Smooth muscle cell (in vitro differentiated cells): ENCODE results near the gene MYZAP. TPM values are rescaled to one million over a fixed set of nuclear protein-coding genes. Genes with fewer than 3 reads are reported as not detected.

Experiments
- DNase-seq: peaks from one replicate; lab custom pipeline; 2025; ENCODE audit not compliant: unreplicated experiment; lab: John Stamatoyannopoulos, UW
- H2AFZ ChIP-seq: fragments of 200-600 bp; sonication (generic); 2 replicates; pipeline ENCODE4 v1.6.0; 2016; ENCODE audit warnings: antibody characterized with exemption, low read depth, mild to moderate bottlenecking
- H3F3A ChIP-seq: fragments of 200-600 bp; sonication (generic); 2 replicates; pipeline ENCODE4 v1.6.0; 2017; ENCODE audit warnings: antibody characterized with exemption, low read depth
- H3K27ac ChIP-seq: fragments of 200-600 bp; sonication (generic); 2 replicates; pipeline ENCODE4 v1.5.1; 2016; ENCODE audit warnings: low read depth, mild to moderate bottlenecking
- H3K27me3 ChIP-seq: fragments of 200-600 bp; sonication (generic); 2 replicates; pipeline ENCODE4 v1.6.1; 2016; ENCODE audit warnings: low read depth, mild to moderate bottlenecking
- H3K36me3 ChIP-seq: fragments of 200-600 bp; sonication (generic); 2 replicates; pipeline ENCODE4 v1.5.1; 2016; ENCODE audit warnings: low read depth
- H3K4me1 ChIP-seq: fragments of 200-600 bp; sonication (generic); 2 replicates; pipeline ENCODE4 v1.5.1; 2016; ENCODE audit warnings: low read depth
- H3K4me2 ChIP-seq: fragments of 200-600 bp; sonication (generic); 2 replicates; pipeline ENCODE4 v1.6.0; 2016; ENCODE audit warnings: mild to moderate bottlenecking
- H3K4me3 ChIP-seq: fragments of 200-600 bp; sonication (generic); 2 replicates; pipeline ENCODE4 v1.5.1; 2016; ENCODE audit warnings: mild to moderate bottlenecking
- H3K79me2 ChIP-seq: fragments of 200-600 bp; sonication (generic); 2 replicates; pipeline ENCODE4 v1.6.0; 2016; ENCODE audit warnings: low read depth, mild to moderate bottlenecking
- H3K9ac ChIP-seq: fragments of 200-600 bp; sonication (generic); 2 replicates; pipeline ENCODE4 v1.6.0; 2016; ENCODE audit warnings: low read depth
- H3K9me3 ChIP-seq: fragments of 200-600 bp; sonication (generic); replicated peaks from 2 replicates; pipeline ENCODE4 v1.5.1; 2016; ENCODE audit warnings: low read depth
- H4K20me1 ChIP-seq: fragments of 200-600 bp; sonication (generic); 2 replicates; pipeline ENCODE4 v1.6.0; 2016; ENCODE audit warnings: low read depth
- CTCF ChIP-seq: fragments of 200-600 bp; sonication (generic); IDR thresholded peaks from 2 replicates; pipeline ENCODE4 v1.5.1; 2017; ENCODE audit warnings: borderline replicate concordance, mild to moderate bottlenecking, antibody characterized with exemption; ENCODE audit not compliant: insufficient read depth, poor library complexity, severe bottlenecking
- WGBS: methylation state at CpG from one replicate; pipeline ENCODE4 v1.1.7; 2016; ENCODE audit warnings: low lambda C conversion rate; 5-methylcytosine and 5-hydroxymethylcytosine counted together
- polyA plus RNA-seq: library from polyadenylated mRNA; unstranded; fragments of >200 nt; fragmentation: Nextera tagmentation; extraction: Ambion mirVana; gene quantifications from 2 replicates; pipeline ENCODE4 v1.2.1, GENCODE V29; 2016
- total RNA-seq: library from RNA; depleted of rRNA; stranded (reverse); fragments of >200 nt; gene quantifications from 2 replicates; pipeline ENCODE4 v1.2.3, GENCODE V29; 2014

The MYZAP gene
- total and polyA plus RNA-seq, 2 experiments from 2014 or later: 0.09 to 0.65 TPM

GRCh38 chr15:57618325-57618724 lies 26.6 kb downstream of the MYZAP start:
- 83% methylated on average over 1 of the region's 1 CpG for WGBS
- H3K27me3 ChIP-seq: no peaks in the 10 kb centered on the region
- H3K36me3 ChIP-seq: no peaks in the 10 kb centered on the region
- H3K4me2 ChIP-seq: no peak overlapping the region
- DNase-seq: no peak
- no peaks in the 10 kb centered on the region for H3K79me2 ChIP-seq
- no peak overlapping the region for H3K4me3 ChIP-seq
- H3F3A ChIP-seq: no peaks in the 10 kb centered on the region
- no peak overlapping the region for H3K9ac ChIP-seq
- TF ChIP-seq CTCF: no peak
- H3K9me3 ChIP-seq: no peaks in the 10 kb centered on the region
- H2AFZ ChIP-seq: no peak overlapping the region
- H3K27ac ChIP-seq: no peak overlapping the region
- H3K4me1 ChIP-seq: no peaks in the 10 kb centered on the region
- no peaks in the 10 kb centered on the region for H4K20me1 ChIP-seq

- Histone ChIP-seq H3K9me3 (no peaks in the 10 kb centered on the region), H2AFZ (no peak overlapping the region), H3K4me2 (no peak overlapping the region), H3F3A (no peaks in the 10 kb centered on the region), H3K27ac (no peak overlapping the region), H3K79me2 (no peaks in the 10 kb centered on the region), H3K9ac (no peak overlapping the region), H3K4me3 (no peak overlapping the region), H4K20me1 (no peaks in the 10 kb centered on the region), H3K4me1 (no peaks in the 10 kb centered on the region), H3K36me3 (no peaks in the 10 kb centered on the region), H3K27me3 (no peaks in the 10 kb centered on the region)
- 82% methylated on average over 3 of the region's 3 CpGs for WGBS
- no peak for TF ChIP-seq CTCF
- DNase-seq: no peak
Measured at GRCh38 chr15:57619746-57620145, 28.0 kb downstream of the MYZAP start.

GRCh38 chr15:57624730-57625129 lies 33.0 kb downstream of the MYZAP start:
- no peak overlapping the region for H3K27ac ChIP-seq
- WGBS: 89% methylated on average over 4 of the region's 4 CpGs
- TF ChIP-seq CTCF: no peak

GRCh38 chr15:57625703-57626448 lies 34.2 kb downstream of the MYZAP start:
- Histone ChIP-seq H3K4me3 (no peak overlapping the region), H4K20me1 (no peaks in the 10 kb centered on the region), H3K9me3 (no peaks in the 10 kb centered on the region), H3K4me1 (no peaks in the 10 kb centered on the region), H3F3A (no peaks in the 10 kb centered on the region), H3K27ac (no peak overlapping the region), H3K36me3 (no peaks in the 10 kb centered on the region), H2AFZ (no peak overlapping the region), H3K27me3 (no peaks in the 10 kb centered on the region), H3K9ac (no peak overlapping the region), H3K79me2 (no peaks in the 10 kb centered on the region), H3K4me2 (no peak overlapping the region)
- DNase-seq: no peak
- WGBS: 75% methylated on average over 10 of the region's 10 CpGs
- no peak for TF ChIP-seq CTCF

More at GRCh38 chr15:57624730-57625129, 33.0 kb downstream of the MYZAP start:
- no peak overlapping the region for H2AFZ ChIP-seq
- H3K9ac ChIP-seq: no peak overlapping the region
- H3K4me2 ChIP-seq: no peak overlapping the region
- no peaks in the 10 kb centered on the region for H3K4me1 ChIP-seq
- no peak for DNase-seq
- H3K27me3 ChIP-seq: no peaks in the 10 kb centered on the region
- no peak overlapping the region for H3K4me3 ChIP-seq
- no peaks in the 10 kb centered on the region for H3K36me3 ChIP-seq
- H3K79me2 ChIP-seq: no peaks in the 10 kb centered on the region
- no peaks in the 10 kb centered on the region for H3K9me3 ChIP-seq
- no peaks in the 10 kb centered on the region for H4K20me1 ChIP-seq
- H3F3A ChIP-seq: no peaks in the 10 kb centered on the region
